DND-41 (cell line): ENCODE results near the gene PRKRIP1.

Experiments
- ATAC-seq: fragments of 200-7000 bp; cut with Tn5 transposase; 3 replicates; pipeline ENCODE4 v1.9.1; 2021; ENCODE audit warnings: low read depth; ENCODE audit not compliant: insufficient read depth
- DNase-seq: peaks from one replicate; pipeline ENCODE4 v3.0.0-alpha.2; 2020
- H2AFZ ChIP-seq: 2 replicates; pipeline ENCODE4 v1.6.0; 2012; ENCODE audit warnings: low read depth, low read length
- H3K27ac ChIP-seq: 2 replicates; pipeline ENCODE4 v1.5.1; 2012; ENCODE audit warnings: low read length, inconsistent platforms
- H3K27me3 ChIP-seq: fragments of 200-600 bp; sonication (generic); 2 replicates; pipeline ENCODE4 v1.6.0; 2012; ENCODE audit warnings: low read length, mild to moderate bottlenecking, inconsistent platforms; ENCODE audit not compliant: insufficient read depth, poor library complexity
- H3K36me3 ChIP-seq: 2 replicates; pipeline ENCODE4 v1.5.1; 2012; ENCODE audit warnings: low read length, inconsistent platforms; ENCODE audit not compliant: insufficient read depth
- H3K4me1 ChIP-seq: 2 replicates; pipeline ENCODE4 v1.5.1; 2012; ENCODE audit warnings: mild to moderate bottlenecking, low read length; ENCODE audit not compliant: insufficient read depth
- H3K4me2 ChIP-seq: 2 replicates; pipeline ENCODE4 v1.6.0; 2012; ENCODE audit warnings: mild to moderate bottlenecking, moderate library complexity, low read length, inconsistent platforms; ENCODE audit not compliant: insufficient read depth
- H3K4me3 ChIP-seq, 2 experiments: fragments of 200-600 bp in 1 of 2; shearing (Covaris generic) in 1 of 2; 2 replicates each; pipeline ENCODE4 v1.5.1; 2012 to 2016; ENCODE audit warnings: inconsistent platforms in 2 of 2, low read length in 2 of 2, mild to moderate bottlenecking in 2 of 2, low read depth in 1 of 2, moderate library complexity in 1 of 2
- H3K79me2 ChIP-seq: 2 replicates; pipeline ENCODE4 v1.6.0; 2012; ENCODE audit warnings: low read length, inconsistent platforms; ENCODE audit not compliant: insufficient read depth
- H3K9ac ChIP-seq: 2 replicates; pipeline ENCODE4 v1.6.0; 2012; ENCODE audit warnings: low read depth, mild to moderate bottlenecking, inconsistent platforms, low read length, moderate library complexity
- H3K9me3 ChIP-seq: 2 replicates; pipeline ENCODE4 v1.5.1; 2012; ENCODE audit warnings: low read length, moderate library complexity, mild to moderate bottlenecking, inconsistent platforms; ENCODE audit not compliant: insufficient read depth, severe bottlenecking
- H4K20me1 ChIP-seq: 2 replicates; pipeline ENCODE4 v1.6.0; 2012; ENCODE audit warnings: low read length; ENCODE audit not compliant: insufficient read depth
- EZH2 ChIP-seq: IDR thresholded peaks from 3 replicates; pipeline ENCODE4 v1.6.1; 2012; ENCODE audit warnings: borderline replicate concordance, low read depth, mild to moderate bottlenecking, moderate library complexity, low read length, inconsistent platforms; ENCODE audit not compliant: severe bottlenecking
- TF ChIP-seq, protein P1 (sequence below): IDR thresholded peaks from 2 replicates; pipeline ENCODE4 v1.5.1; 2012; ENCODE audit warnings: borderline replicate concordance, low read length, moderate library complexity, mild to moderate bottlenecking; ENCODE audit not compliant: poor library complexity, severe bottlenecking; ENCODE audit errors: extremely low read depth

The PRKRIP1 gene

DNA sequence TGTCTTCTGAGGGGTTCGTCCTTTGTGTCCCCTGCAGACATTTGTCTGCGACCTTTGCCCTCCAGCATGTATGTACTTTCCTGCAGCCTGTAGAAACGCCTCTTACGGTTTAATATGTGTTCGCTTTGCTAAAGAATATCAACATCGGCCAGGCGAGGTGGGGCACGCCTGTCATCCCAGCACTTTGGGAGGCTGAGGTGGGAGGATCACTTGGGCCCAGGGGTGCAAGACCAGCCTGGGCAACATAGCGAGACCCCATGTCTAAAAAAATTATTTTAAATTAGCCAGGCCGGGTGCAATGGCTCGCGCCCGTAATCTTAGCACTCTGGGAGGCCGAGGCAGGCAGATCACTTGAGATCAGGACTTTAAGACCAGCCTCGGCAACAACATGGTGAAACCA, 53.0 kb downstream of the PRKRIP1 start:
- Histone ChIP-seq H2AFZ (no peak overlapping the region), H3K9me3 (no peaks in the 10 kb centered on the region), H3K27ac (no peak overlapping the region), H4K20me1 (no peaks in the 10 kb centered on the region), H3K4me2 (no peak overlapping the region), H3K27me3 (no peaks in the 10 kb centered on the region), H3K9ac (no peak overlapping the region), H3K79me2 (no peaks in the 10 kb centered on the region), H3K36me3 (peaks cover 16% of the 10 kb centered on the region; the same call in 1 of the 2 replicates), H3K4me3 (no peak overlapping the region), H3K4me1 (no peaks in the 10 kb centered on the region)
- ATAC-seq: no peak
- DNase-seq: no peak
- TF ChIP-seq, protein P1, sequence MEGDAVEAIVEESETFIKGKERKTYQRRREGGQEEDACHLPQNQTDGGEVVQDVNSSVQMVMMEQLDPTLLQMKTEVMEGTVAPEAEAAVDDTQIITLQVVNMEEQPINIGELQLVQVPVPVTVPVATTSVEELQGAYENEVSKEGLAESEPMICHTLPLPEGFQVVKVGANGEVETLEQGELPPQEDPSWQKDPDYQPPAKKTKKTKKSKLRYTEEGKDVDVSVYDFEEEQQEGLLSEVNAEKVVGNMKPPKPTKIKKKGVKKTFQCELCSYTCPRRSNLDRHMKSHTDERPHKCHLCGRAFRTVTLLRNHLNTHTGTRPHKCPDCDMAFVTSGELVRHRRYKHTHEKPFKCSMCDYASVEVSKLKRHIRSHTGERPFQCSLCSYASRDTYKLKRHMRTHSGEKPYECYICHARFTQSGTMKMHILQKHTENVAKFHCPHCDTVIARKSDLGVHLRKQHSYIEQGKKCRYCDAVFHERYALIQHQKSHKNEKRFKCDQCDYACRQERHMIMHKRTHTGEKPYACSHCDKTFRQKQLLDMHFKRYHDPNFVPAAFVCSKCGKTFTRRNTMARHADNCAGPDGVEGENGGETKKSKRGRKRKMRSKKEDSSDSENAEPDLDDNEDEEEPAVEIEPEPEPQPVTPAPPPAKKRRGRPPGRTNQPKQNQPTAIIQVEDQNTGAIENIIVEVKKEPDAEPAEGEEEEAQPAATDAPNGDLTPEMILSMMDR: no peak
- TF ChIP-seq EZH2: no peak

DNA sequence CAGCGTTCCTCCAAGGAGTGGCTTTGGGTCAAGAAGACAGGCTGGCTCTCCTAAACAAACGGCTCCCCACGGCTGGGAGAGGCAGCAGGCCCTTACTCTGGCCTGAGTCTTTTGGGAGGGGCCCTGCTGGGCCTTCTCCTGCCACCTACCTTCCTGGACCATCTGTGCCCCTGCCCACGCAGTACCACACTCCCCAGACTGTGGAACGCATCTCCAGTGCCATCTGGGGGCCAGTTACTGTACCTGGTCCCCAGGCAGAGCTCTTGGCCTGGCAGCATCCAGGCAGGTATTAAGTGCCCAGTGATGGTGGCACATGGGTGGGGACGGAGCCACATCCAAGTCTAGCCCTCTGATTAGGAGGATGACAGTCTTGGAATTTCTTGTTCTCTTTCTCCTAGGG, 54.1 kb downstream of the PRKRIP1 start:
- TF ChIP-seq, protein P1: peak; percentile 36
- TF ChIP-seq EZH2: no peak
- no peak overlapping the region for H3K4me3 ChIP-seq
- no peak for DNase-seq
- peaks cover 14% of the 10 kb centered on the region; the same call in 1 of the 2 replicates for H3K36me3 ChIP-seq
- H3K4me1 ChIP-seq: no peaks in the 10 kb centered on the region
- H3K27me3 ChIP-seq: no peaks in the 10 kb centered on the region
- ATAC-seq: peak; percentile 52; the same call in 2 of the 3 replicates
- no peak overlapping the region for H3K9ac ChIP-seq
- H3K79me2 ChIP-seq: no peaks in the 10 kb centered on the region
- no peak overlapping the region for H3K27ac ChIP-seq
- H4K20me1 ChIP-seq: no peaks in the 10 kb centered on the region
- no peak overlapping the region for H3K4me2 ChIP-seq
- no peaks in the 10 kb centered on the region for H3K9me3 ChIP-seq
- no peak overlapping the region for H2AFZ ChIP-seq

DNA sequence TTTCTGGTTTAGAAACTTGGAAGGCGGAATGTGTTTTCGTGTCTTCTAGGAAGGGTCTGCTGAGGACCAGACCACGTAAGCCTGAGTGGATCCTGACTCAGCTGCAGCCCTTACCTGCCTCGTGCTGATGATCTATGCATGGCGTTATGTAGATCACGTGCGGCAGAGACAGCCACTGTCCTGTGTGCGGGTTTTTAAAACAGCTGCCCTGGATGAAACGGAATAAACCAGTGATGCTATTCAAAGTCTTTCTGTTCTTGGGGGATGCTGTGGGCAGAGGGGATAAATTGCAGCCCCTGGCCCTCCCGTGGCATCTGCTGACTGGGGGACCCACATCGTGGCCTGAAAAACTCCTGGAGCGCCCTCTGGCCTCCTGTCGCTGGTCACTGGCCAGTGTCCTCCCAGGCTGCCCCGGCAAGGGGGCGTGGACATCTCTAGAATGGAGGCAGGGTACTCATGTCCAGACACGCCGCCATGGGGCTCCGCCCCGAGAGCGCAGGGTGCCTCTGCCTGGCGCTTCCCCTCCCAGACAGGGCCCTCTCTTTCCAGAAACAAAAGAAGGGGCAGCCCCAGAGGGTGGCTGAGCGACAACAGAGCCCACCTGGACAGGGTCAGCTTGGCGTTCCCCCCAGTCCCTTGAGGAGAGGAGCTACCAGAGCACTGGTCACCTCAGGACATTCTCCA, 55.4 kb downstream of the PRKRIP1 start:
- Histone ChIP-seq H3K4me1 (no peaks in the 10 kb centered on the region), H3K27me3 (no peaks in the 10 kb centered on the region), H4K20me1 (no peaks in the 10 kb centered on the region), H3K4me3 (no peak overlapping the region), H3K9ac (no peak overlapping the region), H2AFZ (no peak overlapping the region), H3K36me3 (peaks cover 20% of the 10 kb centered on the region; the same call in 1 of the 2 replicates), H3K79me2 (no peaks in the 10 kb centered on the region), H3K9me3 (no peaks in the 10 kb centered on the region), H3K4me2 (no peak overlapping the region), H3K27ac (no peak overlapping the region)
- TF ChIP-seq EZH2: no peak
- ATAC-seq (no peak), DNase-seq (no peak)

DNA sequence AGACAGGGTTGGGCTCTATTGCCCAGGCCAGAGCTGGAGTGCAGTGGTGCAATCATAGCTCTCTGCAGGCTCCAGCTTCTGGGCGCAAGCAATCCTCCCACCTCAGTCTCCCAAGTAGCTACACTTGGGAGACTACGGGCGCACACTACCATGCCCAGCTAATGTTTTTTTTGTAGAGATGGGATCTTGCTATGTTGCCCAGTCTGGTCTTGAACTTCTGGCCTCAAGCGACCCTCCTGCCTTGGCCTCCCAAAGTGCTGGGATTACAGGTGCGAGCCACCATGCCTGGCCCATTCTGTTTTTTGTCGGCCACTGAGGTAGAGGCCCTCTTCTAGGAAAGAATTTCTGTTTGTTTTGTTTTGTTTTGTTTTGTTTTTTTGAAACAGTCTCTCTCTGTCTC, 56.3 kb downstream of the PRKRIP1 start:
- Histone ChIP-seq H3K27me3 (no peaks in the 10 kb centered on the region), H3K4me3 (no peak overlapping the region), H3K4me1 (no peaks in the 10 kb centered on the region), H3K9me3 (no peaks in the 10 kb centered on the region), H4K20me1 (no peaks in the 10 kb centered on the region), H2AFZ (no peak overlapping the region), H3K27ac (no peak overlapping the region), H3K36me3 (peaks cover 19% of the 10 kb centered on the region), H3K4me2 (no peak overlapping the region), H3K79me2 (no peaks in the 10 kb centered on the region), H3K9ac (no peak overlapping the region)
- TF ChIP-seq, protein P1: no peak
- no peak for TF ChIP-seq EZH2
- ATAC-seq (no peak), DNase-seq (no peak)
